ENCODE data around the gene ATP11A.

GRCh38 chr13:112845511-112846144 lies 155.8 kb downstream of the ATP11A start:
- TF ChIP-seq EZH2 (IDR thresholded peaks at IDR 0.05) (no peak), POLR2AphosphoS5 (IDR thresholded peaks at IDR 0.05; ENCODE audit: borderline replicate concordance, low read depth, low read length) (no peak)
